Body of pancreas (tissue), 4 donors: ENCODE results near the gene SLX4. TPM values are rescaled to one million over a fixed set of nuclear protein-coding genes. Genes with fewer than 3 reads are reported as not detected.

Experiments used
- ATAC-seq: fragments of 150-250 bp; one replicate; pipeline ENCODE4 v1.9.1; 2016
- DNase-seq, 4 donors: peaks; one replicate each; pipeline ENCODE4 v3.0.0-alpha.2; 2019
- H3K27ac ChIP-seq, 4 donors: fragments of 200-600 bp; sonication (generic); 1 replicate in 3 of 4; 2 replicates in 1 of 4; pipeline versions ENCODE4 v1.5.1 to v1.6.1; 2016 to 2019; ENCODE audit warnings: mild to moderate bottlenecking in 1 of 4, mixed read lengths in 1 of 4, moderate library complexity in 1 of 4
- H3K27me3 ChIP-seq, 2 donors: fragments of 200-600 bp; sonication (generic); one replicate each; pipeline ENCODE4 v1.6.0; 2016; ENCODE audit warnings: mild to moderate bottlenecking in 1 of 2
- H3K36me3 ChIP-seq, 2 donors: fragments of 200-600 bp; sonication (generic); replicated peaks in 1 of 2; 2 replicates each; pipeline ENCODE4 v1.5.1; 2016; ENCODE audit warnings: low read depth in 2 of 2; ENCODE audit not compliant: insufficient read depth in 1 of 2
- H3K4me1 ChIP-seq: fragments of 200-600 bp; sonication (generic); one replicate; pipeline ENCODE4 v1.6.0; 2016
- H3K4me3 ChIP-seq, 2 donors: fragments of 200-600 bp; sonication (generic); 1 replicate in 1 of 2; 2 replicates in 1 of 2; pipeline ENCODE4 v1.5.1; 2016 to 2019
- H3K9me3 ChIP-seq, 3 donors: fragments of 200-600 bp; sonication (generic); 1 replicate in 2 of 3; 2 replicates in 1 of 3; pipeline ENCODE4 v1.5.1; 2016
- POLR2A ChIP-seq, 3 donors: fragments of 450-650 bp; IDR thresholded peaks; one replicate each; pipeline ENCODE4 v1.6.1; 2016; ENCODE audit warnings: antibody characterized with exemption in 3 of 3, mild to moderate bottlenecking in 2 of 3
- WGBS, 2 donors: methylation state at CpG; one replicate each; pipeline ENCODE4 v1.1.5; 2017; 5-methylcytosine and 5-hydroxymethylcytosine counted together
- intact Hi-C: fragments of 100-400 bp; cut with DNase I; formaldehyde crosslinking; loops from one replicate; pipeline ENCODE4 v1.15.1; 2023
- total RNA-seq, 2 donors: library from RNA; depleted of rRNA; stranded (reverse); fragments of >200 nt; gene quantifications; one replicate each; pipeline ENCODE4 v1.1.0, GENCODE V29; 2016
- TF ChIP-seq, protein P1 (sequence below), 7 experiments: fragments of 450-650 bp in 4 of 7; fragments of 200-600 bp in 3 of 7; sonication (generic) in 3 of 7; IDR thresholded peaks; one replicate each; pipeline ENCODE4 v1.5.1; 2016 to 2019; ENCODE audit warnings: antibody characterized with exemption in 7 of 7

SLX4 gene
- total RNA-seq, 2 donors from 2014 or later: 3.6 to 4.2 TPM

DNA sequence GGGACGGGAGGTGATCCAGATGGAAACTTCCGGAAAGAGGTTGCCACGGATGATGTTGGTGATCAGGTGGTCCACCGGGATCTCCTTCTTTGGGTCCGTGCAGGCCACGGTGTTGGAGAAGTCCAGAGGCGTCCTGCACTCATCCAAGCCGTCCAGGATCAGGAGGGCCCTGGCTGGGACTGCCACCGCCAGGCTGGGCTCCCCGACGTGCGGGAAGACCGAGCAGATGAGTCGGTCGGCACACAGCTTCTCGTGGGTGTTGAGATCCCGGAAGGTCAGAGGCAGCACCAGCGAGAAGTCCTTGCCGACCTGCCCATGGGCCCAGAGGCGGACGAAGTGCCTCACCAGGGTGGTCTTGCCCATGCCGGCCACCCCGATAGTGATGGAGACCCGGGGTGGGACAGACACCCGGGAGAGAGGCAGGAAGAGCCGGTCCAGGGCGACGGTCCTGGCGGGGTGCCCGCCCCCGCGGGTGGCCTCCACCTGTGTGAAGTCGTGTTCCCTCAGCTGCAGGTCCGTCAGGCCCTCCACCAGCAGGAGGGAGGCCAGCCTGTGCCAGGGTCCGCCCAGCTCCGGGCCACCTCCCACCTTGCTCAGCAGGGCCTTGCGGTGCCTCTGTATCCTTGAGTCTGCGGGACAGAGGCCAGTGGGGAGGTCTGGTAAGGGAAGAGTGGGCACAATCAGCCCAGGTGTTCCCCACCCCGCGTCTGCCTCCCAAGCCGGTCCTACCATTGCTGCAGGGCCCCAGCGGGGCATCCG is 47.1 kb downstream of the SLX4 start:
- H3K36me3 ChIP-seq: no peaks in the 10 kb centered on the region
- H3K27me3 ChIP-seq: no peaks in the 10 kb centered on the region
- no peaks in the 10 kb centered on the region for H3K9me3 ChIP-seq
- H3K27ac ChIP-seq: no peak overlapping the region
- no peak for TF ChIP-seq POLR2A (IDR thresholded peaks at IDR 0.05)
- TF ChIP-seq, protein P1, sequence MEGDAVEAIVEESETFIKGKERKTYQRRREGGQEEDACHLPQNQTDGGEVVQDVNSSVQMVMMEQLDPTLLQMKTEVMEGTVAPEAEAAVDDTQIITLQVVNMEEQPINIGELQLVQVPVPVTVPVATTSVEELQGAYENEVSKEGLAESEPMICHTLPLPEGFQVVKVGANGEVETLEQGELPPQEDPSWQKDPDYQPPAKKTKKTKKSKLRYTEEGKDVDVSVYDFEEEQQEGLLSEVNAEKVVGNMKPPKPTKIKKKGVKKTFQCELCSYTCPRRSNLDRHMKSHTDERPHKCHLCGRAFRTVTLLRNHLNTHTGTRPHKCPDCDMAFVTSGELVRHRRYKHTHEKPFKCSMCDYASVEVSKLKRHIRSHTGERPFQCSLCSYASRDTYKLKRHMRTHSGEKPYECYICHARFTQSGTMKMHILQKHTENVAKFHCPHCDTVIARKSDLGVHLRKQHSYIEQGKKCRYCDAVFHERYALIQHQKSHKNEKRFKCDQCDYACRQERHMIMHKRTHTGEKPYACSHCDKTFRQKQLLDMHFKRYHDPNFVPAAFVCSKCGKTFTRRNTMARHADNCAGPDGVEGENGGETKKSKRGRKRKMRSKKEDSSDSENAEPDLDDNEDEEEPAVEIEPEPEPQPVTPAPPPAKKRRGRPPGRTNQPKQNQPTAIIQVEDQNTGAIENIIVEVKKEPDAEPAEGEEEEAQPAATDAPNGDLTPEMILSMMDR (IDR thresholded peaks at IDR 0.05): no peak
- H3K4me3 ChIP-seq: no peak overlapping the region
- WGBS, 2 donors: 91 to 93% methylated on average over 8 to 33 of the region's 43 CpGs
- ATAC-seq (no peak), DNase-seq (no peak)
- no peaks in the 10 kb centered on the region for H3K4me1 ChIP-seq
- intact Hi-C loops: no loop called here

DNA sequence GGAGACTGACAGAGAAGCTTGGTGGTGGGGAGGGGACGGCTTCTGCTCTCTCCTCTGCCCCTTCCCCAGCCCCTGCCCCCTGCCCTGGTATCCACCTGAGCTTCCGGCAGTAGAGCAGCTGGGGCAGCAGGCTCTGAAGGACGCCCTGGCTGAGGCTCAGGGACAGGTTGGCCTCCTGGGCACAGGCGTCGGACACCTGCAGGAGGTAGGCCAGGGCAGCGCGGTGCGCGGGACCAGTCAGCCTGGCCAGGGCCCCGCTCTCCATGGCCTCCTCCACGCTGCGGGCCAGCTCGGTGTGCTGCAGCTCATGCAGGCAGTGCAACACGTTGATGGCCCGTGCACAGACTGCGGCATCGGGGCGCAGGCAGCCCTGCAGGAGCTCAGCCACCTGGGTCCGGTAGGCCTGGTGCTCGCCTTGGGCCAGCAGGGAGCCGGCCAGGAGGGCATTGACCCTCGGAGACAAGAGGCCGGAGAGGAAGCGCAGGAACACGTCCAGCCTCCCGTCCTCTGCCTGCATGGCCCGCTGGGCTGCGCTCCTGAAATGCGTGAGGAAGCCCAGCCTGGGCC is 48.4 kb downstream of the SLX4 start:
- Histone ChIP-seq H3K27me3 (no peaks in the 10 kb centered on the region), H3K4me1 (no peaks in the 10 kb centered on the region), H3K27ac (no peak overlapping the region), H3K4me3 (no peak overlapping the region), H3K36me3 (no peaks in the 10 kb centered on the region), H3K9me3 (no peaks in the 10 kb centered on the region)
- intact Hi-C loops: no loop called here
- ATAC-seq (no peak), DNase-seq (no peak)
- TF ChIP-seq, protein P1 (IDR thresholded peaks at IDR 0.05): no peak
- TF ChIP-seq POLR2A (IDR thresholded peaks at IDR 0.05): no peak
- WGBS, 2 donors: 95 to 100% methylated on average over 1 to 28 of the region's 29 CpGs

DNA sequence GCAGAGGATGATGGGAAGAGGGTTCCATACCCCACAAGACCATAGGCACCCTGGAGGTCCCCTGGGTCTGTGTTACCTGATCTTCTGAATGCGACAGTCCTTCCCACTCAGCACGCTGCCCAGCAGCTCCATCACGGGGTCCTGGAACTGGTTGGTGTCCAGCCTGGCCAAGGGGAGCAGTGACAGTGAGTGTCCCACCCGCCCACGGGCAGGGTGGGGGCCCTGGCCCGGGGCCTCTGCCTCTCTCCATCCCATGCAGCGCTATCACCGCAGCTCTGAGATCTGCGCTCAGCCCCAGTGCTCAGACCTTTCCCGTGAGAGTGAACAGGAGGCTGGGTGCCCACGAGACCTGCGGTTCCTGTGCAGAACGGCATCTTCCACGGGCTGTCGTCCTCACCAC is 49.8 kb downstream of the SLX4 start:
- 85 to 99% methylated on average over 12 to 15 of the region's 15 CpGs for WGBS, 2 donors
- intact Hi-C loops: no loop called here
- no peaks in the 10 kb centered on the region for H3K4me1 ChIP-seq
- H3K36me3 ChIP-seq: no peaks in the 10 kb centered on the region
- no peaks in the 10 kb centered on the region for H3K9me3 ChIP-seq
- ATAC-seq: no peak
- no peak overlapping the region for H3K4me3 ChIP-seq
- H3K27me3 ChIP-seq: no peaks in the 10 kb centered on the region
- H3K27ac ChIP-seq: no peak overlapping the region
- no peak for TF ChIP-seq POLR2A (IDR thresholded peaks at IDR 0.05)
- TF ChIP-seq, protein P1 (IDR thresholded peaks at IDR 0.05): no peak
- DNase-seq: no peak

DNA sequence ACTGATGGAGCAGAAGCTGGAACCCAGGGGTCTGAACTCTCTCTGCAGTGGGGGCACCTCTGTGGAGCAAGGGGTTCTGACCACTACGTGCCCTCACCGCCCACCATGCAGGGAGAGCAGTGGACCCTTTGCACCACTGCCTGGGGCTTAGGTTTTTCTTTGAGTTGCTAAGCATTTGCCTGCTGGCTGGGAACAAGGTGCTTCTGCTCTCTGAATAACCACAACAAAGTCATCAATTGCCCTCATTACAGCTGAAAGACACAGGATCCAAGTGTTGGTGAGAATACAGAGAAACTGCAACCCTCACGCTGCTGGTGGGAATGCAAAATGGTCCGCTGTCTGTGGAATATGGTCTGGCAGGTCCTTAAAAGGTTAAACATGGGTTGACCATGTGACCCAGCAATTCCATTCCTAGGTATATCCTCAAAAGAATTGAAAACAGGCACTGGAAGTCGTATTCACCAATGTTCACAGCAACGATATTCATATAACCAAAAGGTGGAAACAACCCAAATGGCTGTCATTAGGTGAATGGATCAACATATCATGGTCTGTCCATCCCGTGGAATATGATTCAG is 57.0 kb downstream of the SLX4 start:
- 92 to 97% methylated on average over 7 of the region's 7 CpGs for WGBS, 2 donors
- Histone ChIP-seq H3K9me3 (no peaks in the 10 kb centered on the region), H3K36me3 (no peaks in the 10 kb centered on the region), H3K4me1 (no peaks in the 10 kb centered on the region), H3K4me3 (no peak overlapping the region), H3K27me3 (no peaks in the 10 kb centered on the region), H3K27ac (no peak overlapping the region)
- ATAC-seq: no peak
- no peak for DNase-seq
- intact Hi-C loops: no loop called here
- TF ChIP-seq, protein P1 (IDR thresholded peaks at IDR 0.05): no peak
- no peak for TF ChIP-seq POLR2A (IDR thresholded peaks at IDR 0.05)
